Ascending aorta (tissue), 2 donors: ENCODE data around the gene DHX34. TPM values are rescaled to one million over a fixed set of nuclear protein-coding genes. Genes with fewer than 3 reads are reported as not detected.
A peak's percentile ranks its signal among the peaks of the same experiment; 100 is the strongest.

Source experiments
- DNase-seq, 2 donors: peaks; one replicate each; pipeline ENCODE4 v3.0.0-alpha.2; 2019; ENCODE audit warnings: low spot score in 2 of 2
- H3K27ac ChIP-seq, 2 donors: fragments of 200-600 bp; sonication (generic); one replicate each; pipeline ENCODE4 v1.5.1; 2016 to 2017; ENCODE audit warnings: mild to moderate bottlenecking in 1 of 2
- H3K27me3 ChIP-seq: fragments of 200-600 bp; sonication (generic); one replicate; pipeline ENCODE4 v1.5.1; 2017
- H3K36me3 ChIP-seq, 2 donors: fragments of 200-600 bp; sonication (generic); one replicate each; pipeline ENCODE4 v1.5.1; 2016
- H3K4me1 ChIP-seq, 2 donors: fragments of 200-600 bp; sonication (generic); one replicate each; pipeline ENCODE4 v1.5.1; 2016 to 2017; ENCODE audit warnings: mild to moderate bottlenecking in 1 of 2
- H3K4me3 ChIP-seq, 2 donors: fragments of 200-600 bp; sonication (generic); one replicate each; pipeline ENCODE4 v1.5.1; 2016 to 2017; ENCODE audit warnings: mild to moderate bottlenecking in 1 of 2
- H3K9me3 ChIP-seq, 2 donors: fragments of 200-600 bp; sonication (generic); one replicate each; pipeline ENCODE4 v1.5.1; 2016
- CTCF ChIP-seq, 3 experiments: fragments of 200-600 bp in 2 of 3; fragments of 450-650 bp in 1 of 3; sonication (generic) in 2 of 3; IDR thresholded peaks; one replicate each; pipeline ENCODE4 v1.5.1; 2016 to 2019; ENCODE audit warnings: antibody characterized with exemption in 3 of 3, mild to moderate bottlenecking in 1 of 3, moderate library complexity in 1 of 3
- intact Hi-C: fragments of 100-400 bp; cut with DNase I; formaldehyde crosslinking; loops from one replicate; pipeline ENCODE4 v1.15.1; 2023
- total RNA-seq: library from RNA; depleted of rRNA; stranded (reverse); fragments of >200 nt; gene quantifications from one replicate; pipeline ENCODE4 v1.1.0, GENCODE V29; 2016

The DHX34 gene
- total RNA-seq, 1 donor from 2014 or later, result 8.0 TPM

GRCh38 chr19:47390533-47391488, 41.7 kb downstream of the DHX34 start:
- Histone ChIP-seq H3K4me3 (no peak overlapping the region), H3K4me1 (no peaks in the 10 kb centered on the region), H3K27me3 (no peaks in the 10 kb centered on the region), H3K36me3 (no peaks in the 10 kb centered on the region), H3K9me3 (no peaks in the 10 kb centered on the region), H3K27ac (no peak overlapping the region)
- no peak for DNase-seq
- no peak for TF ChIP-seq CTCF (IDR thresholded peaks at IDR 0.05)
- intact Hi-C loops, result loop anchor here (1.0 kb wide), 1 partner anchor 95 kb away; no protein-coding TSS in a partner anchor

DNA sequence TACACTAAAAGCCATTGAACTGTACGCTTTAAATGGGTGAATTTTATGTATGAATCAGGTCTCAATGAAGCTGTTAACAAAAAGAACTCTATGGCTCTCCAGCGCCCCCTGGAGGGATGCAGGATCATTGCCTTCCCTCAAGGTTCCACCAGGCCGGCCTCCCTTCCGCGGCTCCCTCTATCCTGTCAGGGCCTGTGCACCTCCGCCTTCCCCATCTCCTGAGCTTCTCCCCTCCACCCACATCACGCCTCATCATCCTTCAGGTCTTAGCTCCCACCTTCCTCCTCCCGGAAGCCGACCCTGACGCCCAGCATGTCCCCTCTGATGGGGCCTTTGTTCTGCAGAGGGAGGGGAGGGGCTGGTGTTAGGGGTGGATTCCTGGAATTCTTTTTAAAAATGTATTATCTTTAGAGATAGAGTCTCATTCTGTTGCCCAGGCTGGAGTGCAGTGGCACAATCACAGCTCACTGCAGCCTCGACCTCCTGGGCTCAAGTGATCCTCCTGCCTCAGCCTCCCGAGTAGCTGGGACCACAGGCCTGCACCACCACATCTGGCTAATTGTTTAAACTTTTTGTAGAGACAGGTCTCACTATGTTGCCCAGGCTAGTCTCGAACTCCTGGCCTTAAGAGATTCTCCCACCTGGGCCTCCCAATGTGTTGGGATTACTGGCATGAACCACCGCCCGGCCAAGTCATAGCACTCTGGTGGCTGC, 42.6 kb downstream of the DHX34 start:
- H3K4me1 ChIP-seq, result no peaks in the 10 kb centered on the region
- no peaks in the 10 kb centered on the region for H3K27me3 ChIP-seq
- peak in 1 of 2 donors; percentile 80 for DNase-seq
- H3K36me3 ChIP-seq, result no peaks in the 10 kb centered on the region
- H3K4me3 ChIP-seq, result no peak overlapping the region
- no peak overlapping the region for H3K27ac ChIP-seq
- intact Hi-C loops, result loop anchor here (1.0 kb wide), 1 partner anchor 95 kb away; no protein-coding TSS in a partner anchor
- H3K9me3 ChIP-seq, result no peaks in the 10 kb centered on the region
- peak; percentile 64 to 85 (median 80) for TF ChIP-seq CTCF (IDR thresholded peaks at IDR 0.05)

DNA sequence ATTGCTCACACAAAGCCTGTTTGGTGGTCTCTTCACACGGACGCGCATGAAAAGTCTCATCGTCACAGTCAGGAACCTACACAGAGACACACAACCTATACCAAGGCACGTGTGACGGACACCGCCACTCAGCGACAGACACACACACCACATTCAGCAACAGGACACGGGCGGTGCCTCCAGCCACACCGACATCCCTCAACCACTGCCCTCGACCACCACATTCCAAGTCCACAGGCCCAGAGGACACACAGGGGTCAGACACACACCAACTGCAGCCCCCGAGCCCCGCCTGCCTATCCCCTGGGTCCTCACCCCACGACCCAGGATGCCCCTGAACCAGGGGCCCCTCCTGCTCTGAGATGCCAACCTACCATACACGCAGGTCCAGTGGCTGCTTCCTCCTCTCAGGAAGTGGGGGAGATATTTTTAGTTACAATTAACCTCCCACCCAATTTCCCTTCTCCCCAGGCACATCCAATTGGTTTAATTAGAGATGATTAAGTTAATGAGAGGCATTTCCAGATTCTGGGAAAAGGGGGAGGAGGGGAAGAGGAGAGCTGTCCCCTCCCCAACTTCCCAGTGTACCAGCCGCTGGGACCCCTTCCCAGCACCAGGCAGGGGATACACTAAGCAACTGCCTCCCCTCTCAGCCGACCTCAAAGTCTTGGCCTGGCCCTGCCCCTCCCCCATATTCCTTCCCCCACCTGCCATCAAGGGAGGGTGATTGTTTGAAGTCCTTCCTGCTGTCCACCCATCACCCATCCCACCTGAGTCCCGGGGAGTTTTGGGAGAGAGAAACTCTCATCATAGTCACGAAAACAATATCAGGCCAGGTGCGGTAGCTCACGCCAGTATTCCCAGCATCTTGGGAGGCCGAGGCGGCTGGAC, 49.8 kb downstream of the DHX34 start:
- Histone ChIP-seq H3K4me1 (no peaks in the 10 kb centered on the region), H3K27me3 (no peaks in the 10 kb centered on the region), H3K9me3 (no peaks in the 10 kb centered on the region), H3K36me3 (no peaks in the 10 kb centered on the region), H3K4me3 (no peak overlapping the region), H3K27ac (no peak overlapping the region)
- no peak for TF ChIP-seq CTCF (IDR thresholded peaks at IDR 0.05)
- no peak for DNase-seq
- intact Hi-C loops, result no loop called here

DNA sequence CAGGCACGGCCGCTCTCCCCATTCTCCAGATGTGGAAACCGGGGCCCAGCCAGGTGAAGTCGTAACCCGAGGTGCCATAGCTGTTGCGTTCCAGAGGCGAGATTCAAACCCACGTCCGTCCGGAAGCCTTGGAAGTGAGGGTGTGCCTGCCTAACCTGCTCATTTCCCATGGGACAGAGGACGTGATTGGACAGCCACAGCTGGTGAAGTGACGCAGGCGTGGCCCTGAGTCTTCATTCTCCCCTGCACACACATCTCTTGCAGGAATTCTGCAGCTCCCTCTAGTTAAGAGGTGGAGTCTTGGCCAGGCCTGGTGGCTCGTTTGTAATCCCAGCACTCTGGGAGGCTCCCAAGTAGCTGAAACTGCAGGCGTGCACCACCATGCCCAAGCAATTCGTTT, 53.4 kb downstream of the DHX34 start:
- Histone ChIP-seq H3K4me3 (no peak overlapping the region), H3K36me3 (no peaks in the 10 kb centered on the region), H3K27ac (no peak overlapping the region), H3K4me1 (no peaks in the 10 kb centered on the region), H3K9me3 (no peaks in the 10 kb centered on the region), H3K27me3 (peaks cover 5% of the 10 kb centered on the region)
- DNase-seq, result no peak
- intact Hi-C loops, result no loop called here
- TF ChIP-seq CTCF (IDR thresholded peaks at IDR 0.05), result no peak
